CD4-positive, alpha-beta T cell (primary cell): ENCODE measurements around the gene CD200R1L. TPM values are rescaled to one million over a fixed set of nuclear protein-coding genes. Genes with fewer than 3 reads are reported as not detected.

Experiments used
- ATAC-seq: fragments of 200-7000 bp; cut with Tn5 transposase; one replicate; pipeline ENCODE4 v1.10.0; 2022; ENCODE audit warnings: mild to moderate bottlenecking; ENCODE audit not compliant: poor library complexity
- CTCF ChIA-PET: fragments of 350-600 bp; sonication (Branson Sonifier 250); formaldehyde crosslinking; loops from one replicate; lab custom pipeline; 2021; ENCODE audit warnings: antibody characterized with exemption, inconsistent platforms; lab: Charles Lee
- POLR2A ChIA-PET: fragments of 350-600 bp; sonication (Branson Sonifier 250); formaldehyde crosslinking; loops from one replicate; lab custom pipeline; 2021; ENCODE audit warnings: antibody characterized with exemption, inconsistent platforms; lab: Charles Lee
- DNase-seq, 14 experiments: peaks; one replicate each; pipeline ENCODE4 v3.0.0-alpha.2; 2013 to 2020; ENCODE audit warnings: mixed read lengths in 2 of 14
- H3K27ac ChIP-seq, 2 donors: one replicate each; pipeline versions ENCODE4 v1.5.1 to v1.7.0; 2013; ENCODE audit warnings: low read length in 2 of 2, low read depth in 1 of 2, mild to moderate bottlenecking in 1 of 2
- H3K27me3 ChIP-seq, 2 experiments: 1 replicate in 1 of 2; 2 replicates in 1 of 2; pipeline versions ENCODE4 v1.6.1 to v1.7.0; 2013; ENCODE audit warnings: low read length in 2 of 2, control low read depth in 1 of 2, mild to moderate bottlenecking in 1 of 2, moderate library complexity in 1 of 2; ENCODE audit not compliant: insufficient read depth in 2 of 2, control insufficient read depth in 1 of 2
- H3K36me3 ChIP-seq: one replicate; pipeline ENCODE4 v1.6.1; 2013; ENCODE audit warnings: low read length, control low read depth; ENCODE audit not compliant: insufficient read depth
- H3K4me1 ChIP-seq: one replicate; pipeline ENCODE4 v1.6.1; 2013; ENCODE audit warnings: low read length, control low read depth; ENCODE audit not compliant: insufficient read depth
- H3K4me3 ChIP-seq: one replicate; pipeline ENCODE4 v1.5.1; 2013; ENCODE audit warnings: mild to moderate bottlenecking, low read length, moderate library complexity
- H3K9me3 ChIP-seq, 2 experiments: 1 replicate in 1 of 2; 2 replicates in 1 of 2; pipeline versions ENCODE4 v1.6.1 to v1.7.0; 2013; ENCODE audit warnings: low read length in 2 of 2, mild to moderate bottlenecking in 2 of 2, control low read depth in 1 of 2, moderate library complexity in 1 of 2; ENCODE audit not compliant: control insufficient read depth in 1 of 2, insufficient read depth in 1 of 2
- H3K27ac Mint-ChIP-seq: one replicate; pipeline ENCODE4 v1.8.0; 2020; ENCODE audit warnings: mixed read lengths
- H3K27me3 Mint-ChIP-seq: one replicate; pipeline ENCODE4 v1.8.0; 2021; ENCODE audit warnings: mixed read lengths
- H3K36me3 Mint-ChIP-seq: one replicate; pipeline ENCODE4 v1.8.0; 2021; ENCODE audit warnings: low read depth, mixed read lengths
- H3K4me1 Mint-ChIP-seq: one replicate; pipeline ENCODE4 v1.8.0; 2021; ENCODE audit warnings: low read depth, mixed read lengths
- H3K4me3 Mint-ChIP-seq: one replicate; pipeline ENCODE4 v1.8.0; 2020; ENCODE audit warnings: mild to moderate bottlenecking, mixed read lengths
- H3K9me3 Mint-ChIP-seq: one replicate; pipeline ENCODE4 v1.8.0; 2020; ENCODE audit warnings: mixed read lengths
- intact Hi-C, 2 experiments: fragments of 100-400 bp; cut with DNase I in 1 of 2; cut with micrococcal nuclease in 1 of 2; formaldehyde crosslinking; loops; one replicate each; pipeline versions ENCODE4 v1.15.1 to v1.9.0; 2023 to 2025; cut with DNase I, micrococcal nuclease
- total RNA-seq, 174 experiments: library from RNA in 2 of 174; stranded (reverse) in 2 of 174; gene quantifications; one replicate each; pipeline ENCODE4 v1.2.3 and lab custom pipeline; 2021 to 2026
- TF ChIP-seq, protein P1 (sequence below): fragments of 200-600 bp; IDR thresholded peaks from one replicate; pipeline ENCODE4 v1.8.0; 2022; ENCODE audit warnings: antibody characterized with exemption, mild to moderate bottlenecking

CD200R1L gene
- total RNA-seq, 2 experiments from 2014 or later: 0.17 TPM; not detected in 1

DNA sequence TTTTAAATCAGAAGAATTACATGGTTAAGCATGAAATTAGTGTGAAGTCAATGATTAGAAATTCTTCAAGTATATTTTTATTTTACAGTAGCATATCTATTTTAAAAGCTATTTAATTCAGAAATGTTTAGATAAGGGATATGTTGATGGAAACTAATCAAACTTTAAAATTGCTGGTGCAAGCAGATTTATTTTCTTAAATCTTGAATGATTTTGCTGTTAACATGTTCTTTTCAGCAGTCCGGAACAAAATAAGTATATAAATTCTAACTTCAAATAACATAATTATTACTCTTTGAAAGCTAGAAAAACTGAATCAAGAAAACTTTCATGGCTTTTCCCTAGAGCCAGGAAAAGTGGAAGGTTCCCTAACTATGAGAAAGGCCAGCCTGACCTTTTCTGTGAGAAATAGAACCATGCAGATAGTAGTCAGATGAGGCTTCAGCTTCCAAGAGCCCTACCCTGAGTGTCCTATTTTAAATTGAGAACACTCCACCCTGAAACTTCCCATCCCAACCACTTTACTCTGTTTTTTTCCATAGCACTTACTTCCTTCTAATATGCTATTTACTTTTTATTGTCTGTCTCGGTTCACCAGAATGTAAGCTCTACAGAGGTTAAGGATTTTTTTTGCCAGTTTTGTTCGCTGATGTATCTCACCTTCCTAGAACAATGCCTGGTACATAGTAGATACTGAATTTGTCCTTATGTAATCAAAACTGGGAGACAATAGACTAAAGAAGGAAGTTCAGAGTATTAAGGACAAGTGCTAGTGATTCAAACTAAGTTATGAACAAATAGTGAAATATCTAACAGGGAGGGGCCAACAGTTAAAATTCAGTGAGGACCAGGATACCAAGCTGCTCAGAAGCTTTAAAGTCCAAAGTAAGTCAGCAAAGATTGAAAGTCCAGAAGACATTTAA is 66.8 kb downstream of the CD200R1L start:
- no peak for ATAC-seq
- Mint-ChIP-seq H3K4me3 (no peak overlapping the region), H3K27ac (no peak overlapping the region), H3K27me3 (no peaks in the 10 kb centered on the region), H3K9me3 (no peaks in the 10 kb centered on the region), H3K36me3 (no peaks in the 10 kb centered on the region), H3K4me1 (peaks cover 10% of the 10 kb centered on the region)
- TF ChIP-seq, protein P1, sequence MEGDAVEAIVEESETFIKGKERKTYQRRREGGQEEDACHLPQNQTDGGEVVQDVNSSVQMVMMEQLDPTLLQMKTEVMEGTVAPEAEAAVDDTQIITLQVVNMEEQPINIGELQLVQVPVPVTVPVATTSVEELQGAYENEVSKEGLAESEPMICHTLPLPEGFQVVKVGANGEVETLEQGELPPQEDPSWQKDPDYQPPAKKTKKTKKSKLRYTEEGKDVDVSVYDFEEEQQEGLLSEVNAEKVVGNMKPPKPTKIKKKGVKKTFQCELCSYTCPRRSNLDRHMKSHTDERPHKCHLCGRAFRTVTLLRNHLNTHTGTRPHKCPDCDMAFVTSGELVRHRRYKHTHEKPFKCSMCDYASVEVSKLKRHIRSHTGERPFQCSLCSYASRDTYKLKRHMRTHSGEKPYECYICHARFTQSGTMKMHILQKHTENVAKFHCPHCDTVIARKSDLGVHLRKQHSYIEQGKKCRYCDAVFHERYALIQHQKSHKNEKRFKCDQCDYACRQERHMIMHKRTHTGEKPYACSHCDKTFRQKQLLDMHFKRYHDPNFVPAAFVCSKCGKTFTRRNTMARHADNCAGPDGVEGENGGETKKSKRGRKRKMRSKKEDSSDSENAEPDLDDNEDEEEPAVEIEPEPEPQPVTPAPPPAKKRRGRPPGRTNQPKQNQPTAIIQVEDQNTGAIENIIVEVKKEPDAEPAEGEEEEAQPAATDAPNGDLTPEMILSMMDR: no peak
- ChIA-PET CTCF (interaction anchor here (1.1 to 1.6 kb wide), 2 partner anchors 21 to 198 kb away, joined by 3 read pairs; no protein-coding TSS in a partner anchor), POLR2A (no interaction called here)
- Histone ChIP-seq H3K4me3 (no peak overlapping the region), H3K4me1 (peaks cover 14% of the 10 kb centered on the region), H3K27ac (no peak overlapping the region), H3K9me3 (no peaks in the 10 kb centered on the region), H3K27me3 (no peaks in the 10 kb centered on the region), H3K36me3 (no peaks in the 10 kb centered on the region)
- no peak for DNase-seq
- intact Hi-C loops: no loop called here

DNA sequence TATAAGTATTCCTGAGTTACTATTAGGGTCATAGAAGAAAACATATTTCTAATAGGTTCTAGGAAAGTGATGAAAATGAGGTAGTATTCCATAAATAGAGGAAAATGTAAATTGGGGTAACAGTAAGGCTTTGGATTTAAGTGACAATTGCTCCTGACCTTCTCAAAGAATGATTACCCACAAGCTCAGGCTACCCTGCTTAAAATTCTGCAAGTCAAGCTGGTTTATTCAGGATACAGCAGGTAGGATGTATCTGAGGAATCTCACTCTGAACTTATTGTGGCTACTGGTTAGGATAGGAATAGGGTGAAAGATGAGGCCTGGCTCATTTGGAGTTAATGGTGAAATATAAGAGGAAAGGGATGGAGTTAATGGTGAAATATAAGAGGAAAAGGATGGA is 67.7 kb downstream of the CD200R1L start:
- ChIA-PET CTCF (interaction anchor here (1.6 kb wide), 1 partner anchor 20 kb away, joined by 3 read pairs; no protein-coding TSS in a partner anchor), POLR2A (no interaction called here)
- DNase-seq (no peak), ATAC-seq (no peak)
- Mint-ChIP-seq H3K9me3 (no peaks in the 10 kb centered on the region), H3K27ac (no peak overlapping the region), H3K27me3 (no peaks in the 10 kb centered on the region), H3K36me3 (no peaks in the 10 kb centered on the region), H3K4me1 (peaks cover 18% of the 10 kb centered on the region), H3K4me3 (no peak overlapping the region)
- Histone ChIP-seq H3K36me3 (no peaks in the 10 kb centered on the region), H3K4me1 (peaks cover 22% of the 10 kb centered on the region), H3K9me3 (no peaks in the 10 kb centered on the region), H3K4me3 (no peak overlapping the region), H3K27me3 (no peaks in the 10 kb centered on the region), H3K27ac (no peak overlapping the region)
- TF ChIP-seq, protein P1: no peak
- intact Hi-C loops: no loop called here

DNA sequence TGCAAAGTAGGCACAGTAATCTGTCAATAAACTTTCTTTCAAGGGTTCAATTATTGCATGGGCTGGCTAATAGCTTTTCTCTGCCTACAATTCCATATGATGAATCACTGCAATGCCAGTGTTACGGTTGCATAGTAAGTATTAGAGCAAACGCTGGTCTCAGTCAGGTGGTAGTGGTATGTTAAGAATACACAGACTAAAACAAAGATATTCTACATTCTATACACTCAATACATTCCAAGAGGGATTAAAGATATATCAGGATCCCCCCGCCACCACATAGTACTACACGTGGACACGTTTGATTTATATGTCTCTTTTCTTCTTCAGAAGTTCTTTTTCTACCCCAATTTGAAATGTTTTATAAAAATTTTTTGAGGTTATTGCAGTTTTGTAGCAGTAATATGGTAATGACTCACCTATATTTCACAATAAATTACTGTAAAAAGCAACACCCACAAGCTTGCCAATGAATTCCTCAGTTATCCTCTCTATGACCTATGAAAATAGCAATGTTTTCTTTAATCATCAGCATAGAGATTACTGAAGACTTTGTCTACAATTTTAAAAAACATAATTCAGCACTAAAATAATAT is 68.2 kb downstream of the CD200R1L start:
- no peak overlapping the region for H3K27ac Mint-ChIP-seq
- H3K9me3 Mint-ChIP-seq: no peaks in the 10 kb centered on the region
- DNase-seq: no peak
- intact Hi-C loops: no loop called here
- no peaks in the 10 kb centered on the region for H3K27me3 ChIP-seq
- no peak for ATAC-seq
- no peak overlapping the region for H3K4me3 ChIP-seq
- H3K36me3 Mint-ChIP-seq: no peaks in the 10 kb centered on the region
- POLR2A ChIA-PET: no interaction called here
- CTCF ChIA-PET: interaction anchor here (1.6 kb wide), 1 partner anchor 19 kb away, joined by 3 read pairs; no protein-coding TSS in a partner anchor
- TF ChIP-seq, protein P1: no peak
- peaks cover 27% of the 10 kb centered on the region for H3K4me1 ChIP-seq
- no peak overlapping the region for H3K27ac ChIP-seq
- H3K27me3 Mint-ChIP-seq: no peaks in the 10 kb centered on the region
- peaks cover 21% of the 10 kb centered on the region for H3K4me1 Mint-ChIP-seq
- H3K4me3 Mint-ChIP-seq: no peak overlapping the region
- no peaks in the 10 kb centered on the region for H3K36me3 ChIP-seq
- no peaks in the 10 kb centered on the region for H3K9me3 ChIP-seq
